ENCODE data around the gene NME7. TPM values are rescaled to one million over a fixed set of nuclear protein-coding genes. Genes with fewer than 3 reads are reported as not detected.

Gene NME7
- total RNA-seq, 1 experiment from 2014 or later = 13.2 TPM

DNA sequence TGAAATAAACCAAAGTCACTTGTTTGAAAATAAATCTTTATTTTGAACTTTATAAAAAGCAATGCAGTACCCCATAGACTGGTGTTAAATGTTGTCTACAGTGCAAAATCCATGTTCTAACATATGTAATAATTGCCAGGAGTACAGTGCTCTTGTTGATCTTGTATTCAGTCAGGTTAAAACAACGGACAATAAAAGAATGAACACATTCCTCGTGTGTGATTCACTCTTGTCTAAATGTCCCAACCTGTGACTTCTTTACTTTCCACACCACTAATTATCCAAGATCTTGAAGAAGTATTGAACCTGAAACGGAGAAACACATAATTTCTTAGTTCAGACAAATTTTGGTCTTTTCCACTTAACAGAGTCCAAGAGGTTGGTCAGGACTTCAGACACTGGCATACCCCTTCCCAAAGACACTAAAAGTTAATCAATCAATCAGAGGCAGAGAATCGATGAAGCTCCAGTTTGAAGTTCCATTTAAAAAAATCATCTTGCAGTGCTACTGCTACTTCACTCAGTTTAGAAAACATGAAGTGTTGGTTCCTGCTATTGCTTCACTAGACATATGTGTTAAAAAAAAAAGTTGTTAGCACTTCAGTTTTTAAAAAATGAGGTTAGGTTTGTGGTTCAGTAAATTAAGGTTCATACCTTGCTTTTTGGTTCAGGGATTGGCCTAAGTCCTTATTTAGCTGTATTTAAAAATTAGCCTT, 234.9 kb downstream of the NME7 start:
- no peak overlapping the region for H4K8ac ChIP-seq (replicated peaks; ENCODE audit: insufficient read length, low read depth, low read length)
- H3K9me3 ChIP-seq (ENCODE audit: control insufficient read depth, low read depth, low read length) = no peaks in the 10 kb centered on the region
- Mint-ChIP-seq H3K36me3 (ENCODE audit: insufficient read depth in 1 of 3, low read depth in 3 of 3) (peaks cover 13 to 42% (median 35%) of the 10 kb centered on the region in 3 experiments; a peak in 6 of 7 replicates), H3K27me3 (ENCODE audit: low read depth) (no peaks in the 10 kb centered on the region), H3K4me1 (peaks cover 31% of the 10 kb centered on the region in 2 experiments), H3K9me3 (no peaks in the 10 kb centered on the region), H3K4me3 (no peak overlapping the region), H3K27ac (0 out of 7 replicates have a peak overlapping the region, but pooled peaks of 1 of the 3 experiments have one; percentile 7)
- DNase-seq = no peak
- H3K27ac ChIP-seq (ENCODE audit: insufficient read length, low read depth, low read length) = no peak overlapping the region
- H3K14ac ChIP-seq (ENCODE audit: insufficient read depth, low read length) = no peak overlapping the region
- H3K56ac ChIP-seq (ENCODE audit: insufficient read length, low read depth, low read length) = no peak overlapping the region
- H4K20me1 ChIP-seq (ENCODE audit: control insufficient read depth, insufficient read depth, insufficient read length) = no peaks in the 10 kb centered on the region
- TF ChIP-seq, protein P1, sequence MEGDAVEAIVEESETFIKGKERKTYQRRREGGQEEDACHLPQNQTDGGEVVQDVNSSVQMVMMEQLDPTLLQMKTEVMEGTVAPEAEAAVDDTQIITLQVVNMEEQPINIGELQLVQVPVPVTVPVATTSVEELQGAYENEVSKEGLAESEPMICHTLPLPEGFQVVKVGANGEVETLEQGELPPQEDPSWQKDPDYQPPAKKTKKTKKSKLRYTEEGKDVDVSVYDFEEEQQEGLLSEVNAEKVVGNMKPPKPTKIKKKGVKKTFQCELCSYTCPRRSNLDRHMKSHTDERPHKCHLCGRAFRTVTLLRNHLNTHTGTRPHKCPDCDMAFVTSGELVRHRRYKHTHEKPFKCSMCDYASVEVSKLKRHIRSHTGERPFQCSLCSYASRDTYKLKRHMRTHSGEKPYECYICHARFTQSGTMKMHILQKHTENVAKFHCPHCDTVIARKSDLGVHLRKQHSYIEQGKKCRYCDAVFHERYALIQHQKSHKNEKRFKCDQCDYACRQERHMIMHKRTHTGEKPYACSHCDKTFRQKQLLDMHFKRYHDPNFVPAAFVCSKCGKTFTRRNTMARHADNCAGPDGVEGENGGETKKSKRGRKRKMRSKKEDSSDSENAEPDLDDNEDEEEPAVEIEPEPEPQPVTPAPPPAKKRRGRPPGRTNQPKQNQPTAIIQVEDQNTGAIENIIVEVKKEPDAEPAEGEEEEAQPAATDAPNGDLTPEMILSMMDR (conservative IDR thresholded peaks at IDR 0.05) = no peak
- H2BK20ac ChIP-seq (ENCODE audit: low read depth, low read length, poor library complexity, severe bottlenecking) = no peak overlapping the region
- H3K4ac ChIP-seq (ENCODE audit: low read depth, low read length) = no peak overlapping the region
- no peaks in the 10 kb centered on the region; the same call in 1 of the 2 replicates for H3K4me1 ChIP-seq (ENCODE audit: insufficient read depth, low read length)
- no peaks in the 10 kb centered on the region for H3K23me2 ChIP-seq (ENCODE audit: insufficient read length, low read depth, low read length, poor library complexity, severe bottlenecking)
- H2BK120ac ChIP-seq (ENCODE audit: low read depth, low read length, poor library complexity, severe bottlenecking) = no peak overlapping the region
- no peak overlapping the region for H3K18ac ChIP-seq (ENCODE audit: insufficient read length, low read depth, low read length)
- H3K23ac ChIP-seq (ENCODE audit: insufficient read length, low read depth, low read length) = no peak overlapping the region
- no peak overlapping the region for H2BK5ac ChIP-seq (ENCODE audit: insufficient read length, low read length)
- H2BK15ac ChIP-seq (ENCODE audit: low read depth, low read length) = no peak overlapping the region
- no peak overlapping the region for H3K9ac ChIP-seq (ENCODE audit: extremely low read depth, insufficient read length, low read length)
- H3K79me1 ChIP-seq (ENCODE audit: insufficient read depth, low read depth, low read length, poor library complexity, severe bottlenecking) = no peaks in the 10 kb centered on the region
- WGBS (ENCODE audit: extremely low coverage, insufficient read length, low lambda C conversion rate) = no CpG with 5 or more reads among the region's 4 CpGs
- H3K27me3 ChIP-seq (ENCODE audit: insufficient read depth, low read length) = no peaks in the 10 kb centered on the region
- H4K5ac ChIP-seq (ENCODE audit: insufficient read length, low read depth, low read length) = no peak overlapping the region
- H2AFZ ChIP-seq (ENCODE audit: low read length) = no peak overlapping the region
- H4K91ac ChIP-seq (ENCODE audit: insufficient read length, low read depth, low read length) = no peak overlapping the region
- H2BK12ac ChIP-seq (ENCODE audit: insufficient read length, low read depth, low read length) = no peak overlapping the region
- no peaks in the 10 kb centered on the region for H3K79me2 ChIP-seq (ENCODE audit: insufficient read depth, low read length)
- no peak overlapping the region for H3T11ph ChIP-seq (ENCODE audit: low read length)
- no peak overlapping the region for H2AK5ac ChIP-seq (ENCODE audit: insufficient read length, low read length)
- H3K4me2 ChIP-seq (ENCODE audit: insufficient read depth, insufficient read length, low read length) = no peak overlapping the region

Data from H9 (cell line).